Breast epithelium (tissue), 4 donors: ENCODE results near the gene HAGH. TPM values are rescaled to one million over a fixed set of nuclear protein-coding genes. Genes with fewer than 3 reads are reported as not detected.

Experiments
- DNase-seq, 2 donors: peaks; one replicate each; pipeline ENCODE4 v3.0.0-alpha.2; 2019; ENCODE audit warnings: low spot score in 2 of 2
- H3K27ac ChIP-seq, 2 donors: fragments of 200-600 bp; sonication (generic) in 1 of 2; one replicate each; pipeline ENCODE4 v1.5.1; 2016 to 2019; ENCODE audit warnings: mild to moderate bottlenecking in 1 of 2
- H3K27me3 ChIP-seq, 2 donors: fragments of 200-600 bp; sonication (generic) in 1 of 2; one replicate each; pipeline versions ENCODE4 v1.5.1 to v1.6.0; 2017 to 2019; ENCODE audit warnings: control low read depth in 1 of 2, mild to moderate bottlenecking in 1 of 2
- H3K36me3 ChIP-seq: fragments of 200-600 bp; one replicate; pipeline ENCODE4 v1.5.1; 2019
- H3K4me1 ChIP-seq, 2 donors: fragments of 200-600 bp; sonication (generic); one replicate each; pipeline ENCODE4 v1.5.1; 2016 to 2019; ENCODE audit warnings: control low read depth in 1 of 2
- H3K4me3 ChIP-seq, 3 donors: fragments of 200-600 bp; sonication (generic); 1 replicate in 2 of 3; 2 replicates in 1 of 3; pipeline ENCODE4 v1.5.1; 2016 to 2019; ENCODE audit warnings: mild to moderate bottlenecking in 3 of 3, moderate library complexity in 2 of 3
- H3K9me3 ChIP-seq, 2 donors: fragments of 200-600 bp; sonication (generic) in 1 of 2; one replicate each; pipeline ENCODE4 v1.5.1; 2016 to 2019; ENCODE audit warnings: control low read depth in 1 of 2
- CTCF ChIP-seq, 3 donors: fragments of 450-650 bp; IDR thresholded peaks; one replicate each; pipeline ENCODE4 v1.5.1; 2016 to 2017; ENCODE audit warnings: antibody characterized with exemption in 3 of 3, mild to moderate bottlenecking in 3 of 3, moderate library complexity in 3 of 3
- POLR2A ChIP-seq: fragments of 450-650 bp; IDR thresholded peaks from one replicate; pipeline ENCODE4 v1.6.1; 2016; ENCODE audit warnings: antibody characterized with exemption, mild to moderate bottlenecking, moderate library complexity
- POLR2AphosphoS5 ChIP-seq, 3 donors: sonication (generic); formaldehyde crosslinking; IDR thresholded peaks; one replicate each; pipeline ENCODE4 v1.6.1; 2017; ENCODE audit warnings: antibody characterized with exemption in 3 of 3
- intact Hi-C: fragments of 100-400 bp; cut with DNase I; formaldehyde crosslinking; loops from one replicate; pipeline ENCODE4 v1.15.1; 2023; ENCODE audit warnings: low total_unique reads
- total RNA-seq, 3 donors: library from RNA; depleted of rRNA; stranded (reverse); fragments of >200 nt; gene quantifications; one replicate each; pipeline ENCODE4 v1.1.0, GENCODE V29; 2016

Gene HAGH
- total RNA-seq, 3 donors from 2014 or later: 61.9 to 114 (median 74.7) TPM

GRCh38 chr16:1768061-1768766 lies 58.4 kb downstream of the HAGH start:
- no peak for TF ChIP-seq CTCF (IDR thresholded peaks at IDR 0.05)
- TF ChIP-seq POLR2A: no peak
- TF ChIP-seq POLR2AphosphoS5 (IDR thresholded peaks at IDR 0.05): no peak
- H3K4me1 ChIP-seq: peaks cover 8 to 12% of the 10 kb centered on the region in 2 donors
- H3K36me3 ChIP-seq: peaks cover 5% of the 10 kb centered on the region
- H3K4me3 ChIP-seq: no peak overlapping the region
- no peak for DNase-seq
- H3K27me3 ChIP-seq: no peaks in the 10 kb centered on the region
- H3K27ac ChIP-seq: no peak overlapping the region
- intact Hi-C loops: no loop called here
- no peaks in the 10 kb centered on the region for H3K9me3 ChIP-seq

GRCh38 chr16:1767116-1767994 lies 59.3 kb downstream of the HAGH start:
- TF ChIP-seq CTCF (IDR thresholded peaks at IDR 0.05) (no peak), POLR2AphosphoS5 (IDR thresholded peaks at IDR 0.05) (no peak)
- no peak overlapping the region for H3K27ac ChIP-seq
- DNase-seq: no peak
- peaks cover 5% of the 10 kb centered on the region for H3K36me3 ChIP-seq
- no peaks in the 10 kb centered on the region for H3K9me3 ChIP-seq
- H3K4me3 ChIP-seq: no peak overlapping the region
- H3K27me3 ChIP-seq: no peaks in the 10 kb centered on the region
- intact Hi-C loops: no loop called here
- H3K4me1 ChIP-seq: peaks cover 8 to 12% of the 10 kb centered on the region in 2 donors

GRCh38 chr16:1766701-1767100 lies 59.9 kb downstream of the HAGH start:
- H3K9me3 ChIP-seq: no peaks in the 10 kb centered on the region
- TF ChIP-seq CTCF (IDR thresholded peaks at IDR 0.05) (no peak), POLR2AphosphoS5 (IDR thresholded peaks at IDR 0.05) (no peak), POLR2A (no peak)
- intact Hi-C loops: no loop called here
- no peak overlapping the region for H3K27ac ChIP-seq
- no peaks in the 10 kb centered on the region for H3K27me3 ChIP-seq
- peaks cover 5% of the 10 kb centered on the region for H3K36me3 ChIP-seq
- no peak overlapping the region for H3K4me3 ChIP-seq
- H3K4me1 ChIP-seq: peaks cover 5 to 8% of the 10 kb centered on the region in 2 donors
- DNase-seq: peak in 1 of 2 donors; percentile 47

GRCh38 chr16:1766231-1766630 lies 60.4 kb downstream of the HAGH start:
- H3K9me3 ChIP-seq: no peaks in the 10 kb centered on the region
- no peak for DNase-seq
- H3K36me3 ChIP-seq: peaks cover 5% of the 10 kb centered on the region
- H3K4me3 ChIP-seq: no peak overlapping the region
- H3K4me1 ChIP-seq: peaks cover 4 to 8% of the 10 kb centered on the region in 2 donors
- H3K27ac ChIP-seq: no peak overlapping the region
- H3K27me3 ChIP-seq: no peaks in the 10 kb centered on the region
- intact Hi-C loops: no loop called here
- TF ChIP-seq POLR2A (no peak), CTCF (IDR thresholded peaks at IDR 0.05) (no peak), POLR2AphosphoS5 (IDR thresholded peaks at IDR 0.05) (no peak)

- no peak overlapping the region for H3K4me3 ChIP-seq
- H3K27ac ChIP-seq: no peak overlapping the region
- no peak for DNase-seq
- H3K9me3 ChIP-seq: no peaks in the 10 kb centered on the region
- no peaks in the 10 kb centered on the region for H3K27me3 ChIP-seq
- TF ChIP-seq POLR2AphosphoS5 (IDR thresholded peaks at IDR 0.05) (no peak), POLR2A (no peak), CTCF (IDR thresholded peaks at IDR 0.05) (no peak)
- H3K4me1 ChIP-seq: peaks cover 4 to 8% of the 10 kb centered on the region in 2 donors
- H3K36me3 ChIP-seq: peaks cover 5% of the 10 kb centered on the region
- intact Hi-C loops: no loop called here
Measured at GRCh38 chr16:1765826-1766225, 60.8 kb downstream of the HAGH start.
